ENCODE measurements around the gene GNA14.

- no peak for TF ChIP-seq CTCF (conservative IDR thresholded peaks at IDR 0.05)
- TF ChIP-seq EZH2 (IDR thresholded peaks at IDR 0.05; ENCODE audit: low read depth): no peak
Observed at GRCh38 chr9:77462066-77462465, 186.1 kb downstream of the GNA14 start.

Data from PC-9 (cell line).